Activated CD4-positive, alpha-beta T cell treated with anti-CD3 and anti-CD28 coated beads, Interleukin-2, Interleukin-6, amounts not matched to agents 100 ng/mL and 50 ng/mL, durations not matched to agents 16 hours and 8 hours (primary cell): Measurements from ENCODE around the gene NELFB.

Experiments
- DNase-seq: peaks from one replicate; pipeline ENCODE4 v3.0.0-alpha.2; 2020

Gene NELFB

DNA sequence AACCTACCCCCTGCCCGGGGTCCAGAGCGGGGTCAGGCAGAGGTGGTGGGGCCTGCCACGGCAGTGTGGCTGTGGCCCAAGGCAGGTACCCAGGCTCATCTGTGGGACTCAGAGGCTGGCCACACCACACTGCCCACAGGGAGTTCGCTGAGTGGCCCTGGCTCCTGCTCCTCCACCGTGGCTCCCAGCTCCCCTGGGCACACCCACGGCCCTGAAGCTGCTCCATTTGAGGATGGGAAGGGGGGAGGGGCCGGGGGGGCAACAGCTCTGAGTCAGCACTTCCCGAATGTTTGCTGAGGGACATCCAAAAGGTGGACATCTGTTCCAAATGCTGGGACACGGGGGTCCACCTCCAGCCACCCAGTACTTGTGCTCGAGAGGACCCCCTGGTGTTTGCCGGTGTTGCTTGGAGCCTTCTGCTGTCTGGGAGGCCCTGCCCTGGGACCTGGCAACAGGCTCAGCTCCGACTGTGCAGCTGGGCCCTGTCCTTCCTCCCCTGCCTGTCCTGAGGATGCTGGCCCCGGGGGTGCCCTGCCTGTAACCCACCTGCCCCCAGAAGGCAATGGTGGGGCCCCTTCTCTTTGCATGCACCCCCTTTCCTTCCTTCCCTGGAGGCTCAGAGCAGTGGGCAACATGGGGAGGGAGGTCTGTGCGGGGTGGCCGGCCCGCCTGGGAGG is 49.4 kb downstream of the NELFB start:
- no peak for DNase-seq

DNA sequence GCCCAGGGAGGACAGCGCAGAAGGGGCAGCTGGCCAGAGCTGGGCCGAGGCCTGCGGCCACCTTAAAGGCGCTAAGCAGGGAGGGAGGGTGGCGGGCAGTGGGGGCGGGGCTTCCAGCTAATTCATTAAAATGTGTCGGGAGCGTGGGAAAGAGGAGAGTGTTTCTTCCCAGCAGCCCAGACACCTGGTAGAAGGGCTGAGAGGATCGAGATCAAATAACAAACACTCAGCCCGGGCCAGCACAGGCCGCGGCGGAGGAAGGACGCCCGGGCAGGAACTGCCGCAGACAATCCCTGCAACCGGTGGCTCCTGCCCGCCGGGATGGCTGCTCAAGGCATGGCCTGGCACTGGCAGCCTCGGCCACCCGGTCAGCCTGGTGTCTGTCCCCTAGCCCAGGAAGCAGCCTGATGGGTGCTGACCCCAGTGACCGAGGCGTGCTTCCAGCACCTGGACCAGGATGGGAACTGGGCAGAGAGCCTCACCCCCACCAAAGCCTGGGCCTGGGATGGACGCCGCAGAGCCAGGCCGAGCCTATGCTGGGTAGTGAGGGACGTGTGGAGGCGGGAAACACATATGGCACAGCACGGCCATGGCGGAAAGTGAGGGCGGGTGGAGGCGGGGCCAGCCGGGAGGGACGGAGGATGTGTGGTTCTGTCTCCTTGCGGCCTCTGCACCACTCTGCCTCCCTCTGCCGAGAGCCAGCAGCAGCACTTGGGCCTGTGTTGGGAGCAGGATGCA is 50.1 kb downstream of the NELFB start:
- peak; percentile 74 for DNase-seq

DNA sequence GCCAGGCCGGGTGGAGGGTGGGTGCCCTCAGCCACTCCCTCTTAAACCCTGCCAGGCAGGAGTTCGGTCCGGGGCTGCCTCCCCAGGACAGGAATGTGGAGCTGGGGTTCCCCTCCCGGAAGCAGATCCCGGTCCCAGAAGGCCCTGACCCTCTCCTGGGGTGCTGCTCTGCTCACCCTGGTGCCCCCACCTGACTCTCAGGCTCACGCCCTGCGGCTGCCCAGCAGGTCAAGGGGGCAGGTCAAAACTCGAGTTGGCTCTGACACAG is 50.6 kb downstream of the NELFB start:
- no peak for DNase-seq

DNA sequence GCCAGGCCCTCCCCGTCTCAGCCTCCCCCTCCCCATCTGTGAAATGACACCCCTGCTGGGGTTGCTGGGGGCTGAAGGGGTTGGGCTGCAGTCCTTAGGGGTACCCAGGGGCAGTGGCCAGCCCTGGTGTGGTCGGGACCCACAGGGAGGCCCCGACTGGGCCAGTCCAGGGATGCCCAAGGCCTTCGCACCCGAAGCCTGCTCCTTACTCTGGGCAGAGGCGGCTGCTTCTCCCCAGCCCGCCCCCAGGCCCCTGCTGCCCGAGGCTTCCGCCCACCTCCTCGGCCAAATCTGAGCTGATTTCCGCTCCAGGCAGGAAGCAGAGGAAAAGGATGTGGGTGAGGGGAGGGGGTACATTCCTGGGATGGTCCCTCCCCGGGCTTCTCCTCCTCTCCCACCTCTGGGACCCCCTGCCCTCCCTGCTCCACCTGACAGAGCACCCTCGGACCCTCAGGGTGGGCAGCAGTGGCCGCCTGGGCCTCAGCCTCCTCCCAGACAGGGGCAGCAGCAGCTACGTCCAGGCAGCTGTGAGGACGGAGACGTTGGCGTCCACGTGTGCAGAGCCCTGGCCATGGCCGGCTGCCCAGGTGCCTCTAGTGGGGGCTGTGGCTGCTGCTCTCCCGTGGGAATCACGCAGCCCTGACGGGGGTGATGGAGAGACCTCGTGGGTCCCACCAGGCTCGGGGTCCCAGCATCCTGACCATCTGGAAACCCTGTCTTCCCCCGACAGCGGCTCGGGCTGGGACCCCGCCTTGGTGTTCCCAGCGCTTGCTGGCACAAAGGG is 51.1 kb downstream of the NELFB start:
- DNase-seq: no peak

DNA sequence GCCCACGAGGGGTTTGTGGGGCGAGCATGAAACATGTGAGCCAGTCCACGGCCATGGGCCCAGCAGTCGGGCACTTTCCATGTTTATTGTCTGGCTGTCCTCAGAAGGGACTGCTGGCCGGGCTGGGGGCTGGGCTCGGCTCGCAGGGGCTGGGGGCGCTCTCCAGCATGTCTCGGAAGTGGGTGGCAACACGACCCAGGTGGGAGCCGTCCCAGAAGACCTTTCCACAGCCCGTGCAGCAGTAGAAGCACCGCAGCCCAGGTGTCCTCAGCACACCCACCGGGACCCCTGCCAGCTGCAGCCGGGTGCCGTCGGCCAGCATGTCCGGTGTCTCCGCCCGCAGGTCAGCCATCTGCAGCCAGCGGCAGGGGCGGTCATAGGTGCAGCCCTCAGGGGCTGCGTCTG is 51.7 kb downstream of the NELFB start:
- DNase-seq: no peak

- no peak for DNase-seq
Observed at GRCh38 chr9:137307255-137308056, 52.3 kb downstream of the NELFB start.

- DNase-seq: no peak
Observed at GRCh38 chr9:137308057-137308619, 53.0 kb downstream of the NELFB start.

DNA sequence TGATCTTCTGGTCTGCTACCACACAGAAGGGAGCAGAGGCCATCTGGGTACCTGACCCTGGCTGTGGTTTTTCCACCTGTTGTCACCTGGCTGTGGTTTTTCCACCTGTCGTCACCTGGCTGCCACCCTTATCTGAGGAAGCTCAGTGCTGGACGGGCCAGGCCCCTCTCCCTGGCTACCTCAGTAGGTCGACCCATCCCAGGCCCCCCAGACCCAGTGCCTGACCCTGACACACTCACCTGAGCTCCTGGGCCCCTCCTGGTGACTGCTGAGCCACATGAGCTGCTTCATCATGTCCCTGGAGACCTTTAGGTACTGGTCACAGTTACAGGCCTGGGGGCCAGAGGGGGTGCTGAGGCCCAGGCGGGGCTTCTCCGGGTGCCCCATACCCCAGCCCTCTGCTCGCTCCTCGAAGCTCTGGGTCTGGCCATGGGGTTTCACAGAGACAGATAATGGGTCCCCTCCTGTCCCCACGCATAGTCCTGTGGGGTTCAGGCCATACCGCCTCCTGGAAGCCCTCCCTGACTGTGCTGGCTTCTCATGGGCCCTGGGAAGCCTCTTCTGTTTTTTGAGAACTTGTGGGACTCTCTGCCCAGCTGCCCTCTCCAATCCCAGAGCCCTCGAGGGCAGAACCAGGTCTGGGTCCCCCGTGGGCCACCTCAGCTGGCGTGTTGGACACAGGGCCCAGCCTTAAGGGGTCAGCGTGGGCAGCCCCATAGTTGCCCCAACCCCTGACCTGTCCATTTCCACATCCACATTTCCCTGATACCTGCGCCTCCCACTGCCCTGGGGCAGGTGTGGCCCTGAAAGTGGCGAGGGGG is 54.5 kb downstream of the NELFB start:
- DNase-seq: no peak

GRCh38 chr9:137310189-137311052 is 55.3 kb downstream of the NELFB start:
- DNase-seq: no peak

GRCh38 chr9:137311171-137311985 is 56.3 kb downstream of the NELFB start:
- no peak for DNase-seq

GRCh38 chr9:137311986-137312851 is 57.1 kb downstream of the NELFB start:
- no peak for DNase-seq

GRCh38 chr9:137312852-137313325 is 57.8 kb downstream of the NELFB start:
- no peak for DNase-seq

- no peak for DNase-seq
Observed at GRCh38 chr9:137313326-137313936, 58.3 kb downstream of the NELFB start.

DNA sequence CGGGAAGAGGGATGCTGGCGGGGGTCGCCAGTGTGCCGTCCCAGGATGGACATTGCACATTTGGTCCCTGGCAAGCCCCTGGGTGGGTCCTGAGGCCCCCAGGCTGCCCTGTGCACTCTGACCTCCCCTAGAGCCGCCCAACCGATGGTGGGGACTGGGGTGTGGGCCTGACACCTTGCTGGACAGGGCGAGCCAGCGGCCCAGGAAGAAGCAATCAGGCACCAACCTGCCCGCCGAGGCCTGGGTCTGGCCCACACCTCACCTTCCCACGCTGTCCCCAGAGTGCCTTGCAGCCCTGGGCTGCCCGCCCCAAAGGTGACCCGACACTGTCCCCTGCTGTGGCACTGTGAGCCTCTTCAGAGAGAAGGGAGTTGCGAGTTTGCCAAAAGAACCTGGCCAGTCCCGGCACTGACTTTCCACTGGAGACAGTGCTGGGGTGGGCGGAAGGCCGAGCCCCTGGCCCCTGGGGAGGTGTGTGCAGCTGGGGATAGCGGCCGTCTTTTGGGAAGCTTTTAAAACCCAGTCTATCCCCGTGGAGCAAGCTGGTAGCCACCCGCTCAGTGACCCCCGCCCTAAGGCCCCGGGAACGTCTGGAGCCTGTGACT is 58.9 kb downstream of the NELFB start:
- no peak for DNase-seq

DNA sequence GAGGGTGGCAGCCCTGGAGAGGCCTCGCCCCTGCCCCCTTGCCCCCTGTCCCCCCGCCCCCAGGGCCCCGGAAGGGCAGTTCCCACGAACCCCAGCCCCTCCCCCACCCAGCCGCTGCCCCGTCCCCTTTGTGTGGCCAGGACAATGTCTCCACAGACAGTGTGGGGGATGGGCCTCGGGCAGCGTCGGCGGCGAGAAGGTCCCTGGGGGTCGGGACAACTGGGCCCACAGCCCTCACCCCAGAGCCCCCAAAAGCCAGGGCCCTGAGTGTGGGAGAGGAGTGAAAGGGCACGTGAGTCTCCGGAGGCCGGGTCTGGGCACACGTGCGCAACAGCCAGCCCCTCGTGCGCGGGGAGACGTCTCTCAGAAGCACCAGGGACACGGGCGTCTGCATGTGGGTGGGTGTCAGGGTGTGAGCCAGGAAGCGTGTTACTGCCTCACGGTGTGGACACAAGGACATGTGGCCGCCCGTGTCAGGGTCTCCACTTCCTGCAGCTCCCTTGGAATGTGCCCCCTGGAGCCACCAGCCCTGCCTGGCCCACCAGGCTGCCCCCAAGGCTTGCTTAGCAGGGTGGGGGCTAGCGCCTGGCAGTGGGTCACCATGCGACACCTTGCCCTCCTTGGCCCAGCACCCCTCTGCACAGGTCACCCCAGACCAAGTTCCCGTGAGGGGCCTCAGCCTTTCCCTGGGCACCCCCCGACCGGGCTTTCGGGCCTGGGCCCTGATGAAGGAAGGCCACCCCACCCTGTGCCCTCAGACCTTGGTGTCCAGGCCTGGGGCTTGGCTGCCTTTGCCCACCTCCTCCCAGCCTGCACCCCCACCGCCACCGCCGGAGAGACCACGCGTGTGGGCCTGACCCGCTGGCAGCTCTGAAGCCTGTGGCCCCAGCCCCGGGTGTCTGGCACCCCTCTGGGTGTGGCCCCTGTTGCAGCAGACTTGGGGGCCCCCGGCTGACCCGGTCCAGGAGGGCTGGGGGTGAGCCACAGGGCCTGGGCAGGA is 59.7 kb downstream of the NELFB start:
- no peak for DNase-seq

DNA sequence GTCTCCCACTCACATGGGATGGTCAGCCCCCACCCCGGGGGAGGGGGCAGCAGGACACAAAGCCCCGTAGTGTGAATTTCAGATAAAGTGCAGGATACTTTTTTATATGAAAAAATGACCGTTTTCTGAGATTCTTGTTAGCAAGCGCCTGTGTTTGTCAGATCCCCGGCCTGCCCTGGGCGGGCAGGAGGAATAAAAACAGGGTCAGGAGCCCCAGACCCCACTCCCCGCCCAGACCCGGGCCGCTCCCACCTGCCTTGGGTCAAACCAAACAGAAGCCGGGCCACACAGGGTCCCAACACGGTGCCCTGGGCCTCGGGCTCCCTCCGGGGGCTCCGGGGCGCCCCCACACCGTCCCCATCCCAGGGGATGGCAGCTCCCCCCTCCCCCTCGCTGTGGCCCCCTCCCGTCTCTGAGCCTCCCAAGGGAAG is 60.5 kb downstream of the NELFB start:
- DNase-seq: no peak
